GM12878 (cell line): Measurements from ENCODE around the gene PES1. TPM values are rescaled to one million over a fixed set of nuclear protein-coding genes. Genes with fewer than 3 reads are reported as not detected.

ENCODE experiments used
- ATAC-seq: fragments of 200-7000 bp; cut with Tn5 transposase; 3 replicates; pipeline ENCODE4 v1.9.1; 2020; ENCODE audit warnings: mild to moderate bottlenecking, moderate library complexity
- BruUV-seq: library from RNA; stranded (reverse); fragments of 400-500 nt; replicated peaks from 2 replicates; lab custom pipeline; 2021; lab: Mats Ljungman, UMichigan
- CTCF ChIA-PET: fragments of 300-600 bp; sonication (Branson Sonifier 250); formaldehyde crosslinking; extraction: SDS; loops from one replicate; lab custom pipeline; 2021; ENCODE audit warnings: inconsistent platforms; lab: Yijun Ruan, JAX
- POLR2A ChIA-PET: fragments of 350-600 bp; formaldehyde crosslinking; extraction: SDS; loops from one replicate; lab custom pipeline; 2021; ENCODE audit warnings: inconsistent platforms; lab: Charles Lee
- RAD21 ChIA-PET: fragments of 300-600 bp; sonication (Branson Sonifier 250); formaldehyde crosslinking; loops from one replicate; lab custom pipeline; 2023; ENCODE audit warnings: antibody characterized with exemption; ENCODE audit not compliant: unreplicated experiment; lab: Charles Lee
- SMC1A ChIA-PET: fragments of 300-600 bp; sonication (Branson Sonifier 250); formaldehyde crosslinking; loops from one replicate; lab custom pipeline; 2023; ENCODE audit not compliant: unreplicated experiment, uncharacterized antibody; lab: Charles Lee
- DNase-seq: peaks from one replicate; pipeline ENCODE4 v3.0.0-alpha.2; 2011; ENCODE audit warnings: low read depth, low spot score
- FAIRE-seq: peaks from 3 replicates; lab custom pipeline; 2011; peaks lifted over from hg19 to GRCh38; lab: Jason Lieb, UNC
- H2AFZ ChIP-seq: 2 replicates; pipeline ENCODE4 v1.6.0; 2011; ENCODE audit warnings: low read depth, low read length, control low read depth; ENCODE audit not compliant: control insufficient read depth
- H3K27ac ChIP-seq: 2 replicates; pipeline ENCODE4 v1.5.1; 2011; ENCODE audit warnings: control low read depth; ENCODE audit not compliant: control insufficient read depth, insufficient read depth
- H3K27me3 ChIP-seq, 2 experiments: replicated peaks in 1 of 2; 2 replicates each; pipeline versions ENCODE4 v1.6.0 to v1.6.1; 2011; ENCODE audit warnings: low read length in 1 of 2; ENCODE audit not compliant: control insufficient read depth in 2 of 2, insufficient read depth in 2 of 2
- H3K36me3 ChIP-seq, 2 experiments: 2 replicates each; pipeline ENCODE4 v1.5.1; 2011; ENCODE audit warnings: low read length in 1 of 2; ENCODE audit not compliant: control insufficient read depth in 2 of 2, insufficient read depth in 2 of 2
- H3K4me1 ChIP-seq: 2 replicates; pipeline ENCODE4 v1.6.1; 2011; ENCODE audit warnings: mild to moderate bottlenecking, low read length, moderate library complexity, mixed read lengths; ENCODE audit not compliant: control insufficient read depth, insufficient read depth
- H3K4me2 ChIP-seq: 2 replicates; pipeline ENCODE4 v1.6.0; 2011; ENCODE audit warnings: control low read depth; ENCODE audit not compliant: control insufficient read depth, insufficient read depth
- H3K4me3 ChIP-seq: fragments of 200-600 bp; sonication (generic); 2 replicates; pipeline ENCODE4 v1.5.1; 2016
- H3K79me2 ChIP-seq: 2 replicates; pipeline ENCODE4 v1.6.0; 2011; ENCODE audit warnings: low read length; ENCODE audit not compliant: control insufficient read depth, insufficient read depth
- H3K9ac ChIP-seq: 2 replicates; pipeline ENCODE4 v1.8.0; 2011; ENCODE audit warnings: low read length, control low read depth, mixed read lengths; ENCODE audit not compliant: control insufficient read depth, insufficient read depth
- H3K9me3 ChIP-seq: replicated peaks from 3 replicates; pipeline ENCODE4 v1.5.1; 2011; ENCODE audit warnings: mild to moderate bottlenecking, low read length; ENCODE audit not compliant: control insufficient read depth, insufficient read depth
- H4K20me1 ChIP-seq: 2 replicates; pipeline ENCODE4 v1.6.0; 2011; ENCODE audit not compliant: control insufficient read depth, insufficient read depth
- BCL11A ChIP-seq: IDR thresholded peaks from 2 replicates; pipeline ENCODE4 v1.6.1; 2011; ENCODE audit warnings: low read depth, low read length
- CREM ChIP-seq: IDR thresholded peaks from 2 replicates; pipeline ENCODE4 v1.6.1; 2014; ENCODE audit warnings: antibody characterized with exemption, low read depth
- POLR2AphosphoS5 ChIP-seq: IDR thresholded peaks from 2 replicates; pipeline ENCODE4 v1.6.1; 2011; ENCODE audit warnings: mild to moderate bottlenecking, low read length, inconsistent platforms
- RELB ChIP-seq: fragments of 450-650 bp; IDR thresholded peaks from 2 replicates; pipeline ENCODE4 v1.6.1; 2017; ENCODE audit warnings: low read depth, mild to moderate bottlenecking, moderate library complexity
- SUZ12 ChIP-seq: fragments of 200-600 bp; sonication (generic); IDR thresholded peaks from one replicate; pipeline ENCODE4 v1.6.1; 2018; ENCODE audit warnings: antibody characterized with exemption, mild to moderate bottlenecking; ENCODE audit not compliant: unreplicated experiment
- WGBS: methylation state at CpG from one replicate; pipeline ENCODE4 v1.1.6; 2016; ENCODE audit warnings: low lambda C conversion rate; ENCODE audit not compliant: insufficient replicate concordance, insufficient coverage; ENCODE audit errors: missing lambda C conversion rate; 5-methylcytosine and 5-hydroxymethylcytosine counted together
- in situ Hi-C: fragments of 300-500 bp; cut with MboI; formaldehyde crosslinking; loops from 9 replicates; pipeline ENCODE4 v1.14.3; 2018; ENCODE audit warnings: mixed read lengths
- intact Hi-C: fragments of 100-400 bp; cut with micrococcal nuclease; formaldehyde crosslinking; loops from one replicate; pipeline ENCODE4 v1.14.2; 2022; ENCODE audit not compliant: unreplicated experiment
- polyA plus RNA-seq, 11 experiments: library from polyadenylated mRNA; depleted of rRNA in 4 of 11; unstranded in 6 of 11; stranded (reverse) in 5 of 11; fragments of >200 nt; fragmentation: Nextera tagmentation in 4 of 11; fragmentation: Illumina TruSeq in 1 of 11; extraction: Ambion mirVana in 4 of 11; extraction: Trizol in 1 of 11; gene quantifications; 1 replicate in 1 of 11; 2 replicates in 10 of 11; pipeline versions ENCODE4 v1.2.1 to v1.2.3, GENCODE V29; 2011 to 2016; ENCODE audit warnings: inconsistent platforms in 2 of 11, missing spikeins in 2 of 11, low read depth in 1 of 11
- total RNA-seq, 4 experiments: library from RNA; depleted of rRNA in 3 of 4; stranded (reverse); fragments of >200 nt in 3 of 4; fragmentation: Illumina TruSeq in 1 of 4; extraction: Trizol in 1 of 4; gene quantifications; 2 replicates each; pipeline versions ENCODE4 v1.2.1 to v1.2.3, GENCODE V29; 2013 to 2021

Gene PES1
- total and polyA plus RNA-seq, 10 of the 15 experiments (the other 5 are each of a cell fraction or from before 2014, with no cell fraction given): 6.9 to 139 (median 106) TPM

- Histone ChIP-seq H3K27me3 (no peaks in the 10 kb centered on the region), H3K9me3 (no peaks in the 10 kb centered on the region), H4K20me1 (no peaks in the 10 kb centered on the region; the same call in 1 of the 2 replicates), H2AFZ (no peak overlapping the region), H3K79me2 (no peaks in the 10 kb centered on the region), H3K4me1 (no peaks in the 10 kb centered on the region), H3K4me2 (no peak overlapping the region), H3K9ac (no peak overlapping the region), H3K4me3 (no peak overlapping the region), H3K27ac (no peak overlapping the region), H3K36me3 (peaks cover 8 to 21% of the 10 kb centered on the region in 2 experiments)
- in situ Hi-C loops (no loop called here), intact Hi-C loops (no loop called here)
- BruUV-seq: no TSS peak
- RAD21 ChIA-PET: no interaction called here
- no peak for FAIRE-seq
- no peak for ATAC-seq
- POLR2A ChIA-PET: no interaction called here
- peak; percentile 27; the same call in 1 of the 2 replicates for TF ChIP-seq POLR2AphosphoS5
- no peak for TF ChIP-seq SUZ12
- no peak for TF ChIP-seq BCL11A
- DNase-seq: no peak
- CTCF ChIA-PET: no interaction called here
- WGBS: 74% methylated on average over 12 of the region's 12 CpGs
- SMC1A ChIA-PET: no interaction called here
Measured at GRCh38 chr22:30574997-30575671, 16.6 kb downstream of the PES1 start.

- ChIA-PET POLR2A (no interaction called here), SMC1A (no interaction called here), RAD21 (no interaction called here), CTCF (no interaction called here)
- Histone ChIP-seq H2AFZ (no peak within 1 kb of the TSS), H3K4me3 (no peak within 1 kb of the TSS), H3K27me3 (no peaks in the 10 kb centered on the region), H3K9ac (no peak within 1 kb of the TSS), H3K9me3 (no peaks in the 10 kb centered on the region), H3K79me2 (no peaks in the 10 kb centered on the region), H3K4me2 (no peak within 1 kb of the TSS), H3K4me1 (no peaks in the 10 kb centered on the region), H3K27ac (no peak within 1 kb of the TSS), H4K20me1 (no peaks in the 10 kb centered on the region; the same call in 1 of the 2 replicates), H3K36me3 (peaks cover 7 to 13% of the 10 kb centered on the region in 2 experiments)
- ATAC-seq (no peak; the same call in 2 of the 3 replicates), FAIRE-seq (no peak), DNase-seq (no peak)
- TF ChIP-seq RELB (no peak), CREM (no peak)
- 33% methylated on average over 31 of the region's 75 CpGs for WGBS
- in situ Hi-C loops: no loop called here
- BruUV-seq: no TSS peak
- intact Hi-C loops: no loop called here
Measured at GRCh38 chr22:30574095-30574981, 17.4 kb downstream of the PES1 start, which contains the start of gene GAL3ST1. TSS of gene GAL3ST1 (minus strand) at chr22:30574665. CDS start at chr22:30557392, 17,273 bp downstream.
